ENCODE data around the gene IFNA14. TPM values are rescaled to one million over a fixed set of nuclear protein-coding genes. Genes with fewer than 3 reads are reported as not detected.
"Not testable (repeated sequence)": the region's sequence is repeated elsewhere in the genome, so short reads cannot be mapped to it uniquely, and the experiment has no call there.

Gene IFNA14
- total RNA-seq, 1 donor from 2014 or later, result not detected

DNA sequence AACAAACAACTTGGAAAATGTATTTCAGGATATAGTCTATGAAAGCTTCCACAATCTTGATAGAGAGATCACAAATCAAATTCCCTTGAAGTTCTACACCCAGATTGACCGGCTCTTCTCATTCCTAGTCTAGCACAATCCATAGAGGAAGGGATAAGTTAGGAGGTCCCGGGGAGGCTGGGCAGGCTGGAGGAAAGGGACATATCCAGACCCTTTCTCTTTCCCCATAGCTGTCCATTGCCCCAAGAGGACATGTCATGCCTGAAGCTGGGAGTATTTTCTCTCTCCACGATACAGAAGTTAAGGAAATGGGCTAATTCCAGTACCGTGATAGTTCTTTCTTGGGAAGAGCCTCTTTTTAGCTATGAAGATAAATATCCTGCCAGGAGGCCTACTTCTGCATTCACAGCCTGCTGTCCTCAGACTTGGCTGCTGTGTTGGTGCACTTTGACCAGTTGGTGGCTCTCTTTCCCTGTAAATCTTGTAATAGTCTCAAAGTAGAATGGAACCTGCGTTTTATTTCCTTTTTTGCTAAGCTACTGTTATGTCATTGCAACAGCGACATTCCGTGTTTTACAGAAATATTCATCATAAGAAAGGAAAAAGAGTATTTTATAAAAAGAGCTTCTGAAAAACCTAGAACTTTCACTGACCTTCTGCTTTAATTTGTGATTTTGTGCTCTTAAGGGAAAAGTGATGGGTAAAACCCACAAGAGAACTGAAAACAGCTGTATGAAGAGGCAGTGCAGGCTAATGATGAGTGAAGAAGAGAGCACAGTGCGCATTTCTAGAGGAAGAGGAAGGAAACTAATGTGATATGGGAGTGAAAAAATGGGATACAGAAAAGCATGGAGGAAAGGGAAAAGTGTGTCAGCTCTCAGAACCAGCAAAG, 4.1 kb downstream of the IFNA14 start:
- H3K27ac Mint-ChIP-seq; H3K36me3 Mint-ChIP-seq (ENCODE audit: insufficient read depth); H3K4me3 Mint-ChIP-seq (ENCODE audit: low read depth); H3K9me3 Mint-ChIP-seq (ENCODE audit: low read depth); DNase-seq (ENCODE audit: low spot score, unreplicated experiment); H3K4me1 Mint-ChIP-seq (ENCODE audit: low read depth): not testable (repeated sequence)
- peaks cover 42% of the 10 kb centered on the region for H3K27me3 Mint-ChIP-seq
- TF ChIP-seq, protein P1, sequence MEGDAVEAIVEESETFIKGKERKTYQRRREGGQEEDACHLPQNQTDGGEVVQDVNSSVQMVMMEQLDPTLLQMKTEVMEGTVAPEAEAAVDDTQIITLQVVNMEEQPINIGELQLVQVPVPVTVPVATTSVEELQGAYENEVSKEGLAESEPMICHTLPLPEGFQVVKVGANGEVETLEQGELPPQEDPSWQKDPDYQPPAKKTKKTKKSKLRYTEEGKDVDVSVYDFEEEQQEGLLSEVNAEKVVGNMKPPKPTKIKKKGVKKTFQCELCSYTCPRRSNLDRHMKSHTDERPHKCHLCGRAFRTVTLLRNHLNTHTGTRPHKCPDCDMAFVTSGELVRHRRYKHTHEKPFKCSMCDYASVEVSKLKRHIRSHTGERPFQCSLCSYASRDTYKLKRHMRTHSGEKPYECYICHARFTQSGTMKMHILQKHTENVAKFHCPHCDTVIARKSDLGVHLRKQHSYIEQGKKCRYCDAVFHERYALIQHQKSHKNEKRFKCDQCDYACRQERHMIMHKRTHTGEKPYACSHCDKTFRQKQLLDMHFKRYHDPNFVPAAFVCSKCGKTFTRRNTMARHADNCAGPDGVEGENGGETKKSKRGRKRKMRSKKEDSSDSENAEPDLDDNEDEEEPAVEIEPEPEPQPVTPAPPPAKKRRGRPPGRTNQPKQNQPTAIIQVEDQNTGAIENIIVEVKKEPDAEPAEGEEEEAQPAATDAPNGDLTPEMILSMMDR (IDR thresholded peaks at IDR 0.05; ENCODE audit: unreplicated experiment), result peak; percentile 63

DNA sequence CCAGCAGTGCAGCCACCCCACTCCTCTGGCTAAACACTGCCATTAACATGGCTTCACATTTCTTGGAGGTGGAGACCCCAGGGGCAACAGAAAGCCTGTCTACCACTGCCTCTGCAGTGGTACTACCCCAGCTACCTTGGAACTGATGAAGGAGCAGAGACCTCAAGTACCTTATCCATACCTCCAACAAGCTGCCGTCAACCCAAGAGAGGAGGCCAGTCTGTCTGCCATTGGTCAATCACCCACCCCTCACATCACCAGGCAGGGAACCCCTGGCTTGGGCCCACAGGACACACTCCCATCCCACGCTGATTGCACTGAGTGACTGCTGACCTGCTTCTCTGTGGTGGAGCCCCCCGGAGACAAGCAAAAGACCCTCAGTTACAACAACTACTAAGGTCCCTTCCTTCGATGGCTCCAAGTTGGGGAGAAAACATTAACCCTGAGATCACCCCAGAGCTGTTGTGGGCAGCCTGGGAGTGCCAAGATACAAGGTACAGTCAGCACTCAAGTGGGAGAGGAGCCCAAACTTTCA, 5.6 kb downstream of the IFNA14 start:
- Mint-ChIP-seq H3K4me3 (ENCODE audit: low read depth) (no peak overlapping the region), H3K4me1 (ENCODE audit: low read depth) (no peaks in the 10 kb centered on the region), H3K9me3 (ENCODE audit: low read depth) (no peaks in the 10 kb centered on the region), H3K27ac (no peak overlapping the region), H3K27me3 (peaks cover 34% of the 10 kb centered on the region), H3K36me3 (ENCODE audit: insufficient read depth) (no peaks in the 10 kb centered on the region)
- TF ChIP-seq, protein P1 (IDR thresholded peaks at IDR 0.05; ENCODE audit: unreplicated experiment), result no peak
- DNase-seq (ENCODE audit: low spot score, unreplicated experiment), result no peak

DNA sequence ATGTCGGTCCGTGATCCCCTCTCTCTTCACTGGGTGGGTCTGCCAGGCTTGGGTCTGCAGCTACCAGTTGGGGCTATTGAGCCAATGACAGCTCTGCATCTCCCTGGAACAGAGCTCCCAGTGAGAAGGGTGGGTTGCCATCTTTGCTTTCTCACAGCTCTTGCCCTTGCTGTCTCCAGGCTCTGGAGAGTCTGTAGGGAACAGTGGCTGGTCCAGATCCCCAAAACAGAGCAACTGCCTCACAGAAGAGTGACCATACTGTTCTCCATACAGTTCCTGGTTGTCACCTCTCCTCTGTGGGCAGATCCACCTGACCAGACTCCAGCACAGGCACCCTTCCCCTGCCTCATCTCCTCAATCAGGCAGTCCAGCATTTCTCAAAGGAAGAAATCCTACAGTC, 6.5 kb downstream of the IFNA14 start:
- peaks cover 29% of the 10 kb centered on the region for H3K27me3 Mint-ChIP-seq
- no peaks in the 10 kb centered on the region for H3K9me3 Mint-ChIP-seq (ENCODE audit: low read depth)
- no peak overlapping the region for H3K27ac Mint-ChIP-seq
- no peaks in the 10 kb centered on the region for H3K4me1 Mint-ChIP-seq (ENCODE audit: low read depth)
- no peaks in the 10 kb centered on the region for H3K36me3 Mint-ChIP-seq (ENCODE audit: insufficient read depth)
- TF ChIP-seq, protein P1 (IDR thresholded peaks at IDR 0.05; ENCODE audit: unreplicated experiment), result no peak
- no peak overlapping the region for H3K4me3 Mint-ChIP-seq (ENCODE audit: low read depth)
- no peak for DNase-seq (ENCODE audit: low spot score, unreplicated experiment)

DNA sequence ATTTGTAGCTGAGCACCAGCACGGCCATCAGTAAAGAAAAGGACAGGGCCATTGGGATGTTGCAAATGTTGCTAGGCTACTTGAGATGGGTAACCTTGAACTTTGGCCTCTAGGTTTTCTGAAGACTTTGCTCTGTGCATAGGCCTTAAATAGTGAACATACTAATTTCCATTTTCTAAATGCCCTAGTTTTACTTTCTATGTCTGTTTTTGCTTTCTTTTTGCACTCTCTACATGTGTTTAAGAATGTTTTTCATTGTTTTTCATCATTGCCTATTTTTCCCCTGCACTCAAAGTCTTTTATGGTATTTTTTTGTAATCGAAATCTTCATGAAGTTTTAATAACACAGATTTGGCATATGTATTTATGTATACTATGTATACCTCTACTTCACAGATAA, 11.7 kb downstream of the IFNA14 start, which contains the start of gene IFNA17:
Gene IFNA17 (minus strand): TSS at position 101 of the 400 bp plus-strand sequence. CDS start 49 bp downstream, at position 52.
- H3K9me3 Mint-ChIP-seq (ENCODE audit: low read depth), result peaks cover 4% of the 10 kb centered on the region
- DNase-seq (ENCODE audit: low spot score, unreplicated experiment), result no peak
- no peak within 1 kb of the TSS for H3K27ac Mint-ChIP-seq
- no peaks in the 10 kb centered on the region for H3K36me3 Mint-ChIP-seq (ENCODE audit: insufficient read depth)
- TF ChIP-seq, protein P1 (IDR thresholded peaks at IDR 0.05; ENCODE audit: unreplicated experiment), result no peak
- no peaks in the 10 kb centered on the region for H3K4me1 Mint-ChIP-seq (ENCODE audit: low read depth)
- H3K27me3 Mint-ChIP-seq, result peaks cover 24% of the 10 kb centered on the region
- no peak within 1 kb of the TSS for H3K4me3 Mint-ChIP-seq (ENCODE audit: low read depth)

DNA sequence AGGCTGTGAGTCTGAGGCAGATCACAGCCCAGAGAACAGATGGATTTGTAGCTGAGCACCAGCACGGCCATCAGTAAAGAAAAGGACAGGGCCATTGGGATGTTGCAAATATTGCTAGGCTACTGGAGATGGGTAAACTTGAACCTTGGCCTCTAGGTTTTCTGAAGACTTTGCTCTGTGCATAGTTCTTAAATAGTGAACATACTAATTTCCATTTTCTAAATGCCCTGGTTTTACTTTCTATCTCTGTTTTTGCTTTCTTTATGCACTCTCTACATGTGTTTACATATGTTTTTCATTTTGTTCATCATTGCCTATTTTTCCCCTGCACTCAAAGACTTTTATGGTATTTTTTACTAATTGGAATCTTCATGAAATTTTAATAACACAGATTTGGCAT, 22.6 kb downstream of the IFNA14 start, which contains the start of gene IFNA16:
Gene IFNA16 (minus strand): TSS at position 101 of the 400 bp plus-strand sequence. CDS start 6 bp downstream, at position 95.
- not testable (repeated sequence) for DNase-seq (ENCODE audit: low spot score, unreplicated experiment); H3K36me3 Mint-ChIP-seq (ENCODE audit: insufficient read depth); H3K4me1 Mint-ChIP-seq (ENCODE audit: low read depth); H3K4me3 Mint-ChIP-seq (ENCODE audit: low read depth); H3K9me3 Mint-ChIP-seq (ENCODE audit: low read depth); H3K27ac Mint-ChIP-seq
- H3K27me3 Mint-ChIP-seq, result peaks cover 20% of the 10 kb centered on the region

Data from progenitor cell of endocrine pancreas (in vitro differentiated cells).